Ishikawa (cell line): Measurements from ENCODE around the gene TXNDC5.

Source experiments
- CEBPB ChIP-seq: IDR thresholded peaks from 2 replicates; pipeline ENCODE4 v1.6.1; 2012
- CREB1 ChIP-seq: IDR thresholded peaks from 2 replicates; pipeline ENCODE4 v1.6.1; 2012; ENCODE audit warnings: low read depth
- EGR1 ChIP-seq: IDR thresholded peaks from 2 replicates; pipeline ENCODE4 v1.6.1; 2012
- EP300 ChIP-seq: IDR thresholded peaks from 2 replicates; pipeline ENCODE4 v1.6.1; 2012; ENCODE audit warnings: borderline replicate concordance
- FOXM1 ChIP-seq: IDR thresholded peaks from 2 replicates; pipeline ENCODE4 v1.6.1; 2012; ENCODE audit warnings: low read depth, borderline replicate concordance
- MAX ChIP-seq: IDR thresholded peaks from 2 replicates; pipeline ENCODE4 v1.6.1; 2012
- NFIC ChIP-seq: IDR thresholded peaks from 2 replicates; pipeline ENCODE4 v1.6.1; 2012
- RAD21 ChIP-seq: IDR thresholded peaks from 2 replicates; pipeline ENCODE4 v1.6.1; 2012; ENCODE audit warnings: low read depth
- REST ChIP-seq: IDR thresholded peaks from 2 replicates; pipeline ENCODE4 v1.6.1; 2012; ENCODE audit warnings: low read depth, mild to moderate bottlenecking
- TAF1 ChIP-seq: IDR thresholded peaks from 2 replicates; pipeline ENCODE4 v1.6.1; 2012; ENCODE audit warnings: low read depth, mild to moderate bottlenecking
- TCF12 ChIP-seq: IDR thresholded peaks from 2 replicates; pipeline ENCODE4 v1.6.1; 2012; ENCODE audit warnings: low read depth
- TEAD4 ChIP-seq: IDR thresholded peaks from 2 replicates; pipeline ENCODE4 v1.6.1; 2012
- USF1 ChIP-seq: IDR thresholded peaks from 2 replicates; pipeline ENCODE4 v1.6.1; 2012
- YY1 ChIP-seq: IDR thresholded peaks from 2 replicates; pipeline ENCODE4 v1.6.1; 2012; ENCODE audit warnings: low read depth
- ZBTB7A ChIP-seq: IDR thresholded peaks from 2 replicates; pipeline ENCODE4 v1.6.1; 2012; ENCODE audit warnings: low read depth

TXNDC5 gene

GRCh38 chr6:7899101-7899888, 11.3 kb downstream of the TXNDC5 start:
- TF ChIP-seq TAF1 (no peak), EGR1 (no peak), EP300 (no peak), CEBPB (no peak), RAD21 (no peak)

- TF ChIP-seq USF1 = no peak
- TF ChIP-seq REST = no peak
- no peak for TF ChIP-seq EGR1
- no peak for TF ChIP-seq FOXM1
- TF ChIP-seq CEBPB = no peak
- TF ChIP-seq YY1 = no peak
- no peak for TF ChIP-seq TAF1
- TF ChIP-seq TCF12 = no peak
- no peak for TF ChIP-seq MAX
- no peak for TF ChIP-seq RAD21
- TF ChIP-seq NFIC = no peak
- TF ChIP-seq EP300 = no peak
- TF ChIP-seq TEAD4 = no peak
- TF ChIP-seq CREB1 = no peak
- TF ChIP-seq ZBTB7A = no peak
Observed at GRCh38 chr6:7897461-7898192, 13.0 kb downstream of the TXNDC5 start.

- no peak for TF ChIP-seq TEAD4
- TF ChIP-seq EGR1 = no peak
- TF ChIP-seq EP300 = no peak
- no peak for TF ChIP-seq MAX
- TF ChIP-seq NFIC = no peak
- no peak for TF ChIP-seq TAF1
- no peak for TF ChIP-seq CEBPB
- no peak for TF ChIP-seq ZBTB7A
- no peak for TF ChIP-seq FOXM1
- no peak for TF ChIP-seq CREB1
- TF ChIP-seq REST = no peak
- no peak for TF ChIP-seq USF1
- TF ChIP-seq TCF12 = no peak
- no peak for TF ChIP-seq RAD21
Observed at GRCh38 chr6:7896465-7896987, 14.1 kb downstream of the TXNDC5 start.

- TF ChIP-seq RAD21 = no peak
- no peak for TF ChIP-seq EP300
- no peak for TF ChIP-seq CEBPB
- no peak for TF ChIP-seq FOXM1
- TF ChIP-seq TAF1 = no peak
- TF ChIP-seq EGR1 = no peak
- no peak for TF ChIP-seq ZBTB7A
- no peak for TF ChIP-seq TCF12
- TF ChIP-seq NFIC = no peak
- TF ChIP-seq YY1 = no peak
- TF ChIP-seq REST = no peak
- TF ChIP-seq TEAD4 = no peak
- no peak for TF ChIP-seq USF1
- no peak for TF ChIP-seq MAX
- TF ChIP-seq CREB1 = no peak
Observed at GRCh38 chr6:7895125-7895423, 15.5 kb downstream of the TXNDC5 start.
